ENCODE results near the gene ZNF579. TPM values are rescaled to one million over a fixed set of nuclear protein-coding genes. Genes with fewer than 3 reads are reported as not detected.

The ZNF579 gene
- total and polyA plus RNA-seq, 9 of the 15 experiments (the other 6 are each of a cell fraction or from before 2014, with no cell fraction given) = 0.06 to 15.9 (median 1.6) TPM

- TF ChIP-seq POLR2A (conservative IDR thresholded peaks at IDR 0.05) = no peak
- TF ChIP-seq POU5F1 (IDR thresholded peaks at IDR 0.05; ENCODE audit: borderline replicate concordance, low read depth, low read length, partially characterized antibody) = no peak
- no peak for TF ChIP-seq MAX (CRISPR knock-in tag; IDR thresholded peaks at IDR 0.05)
- TF ChIP-seq, protein P1, sequence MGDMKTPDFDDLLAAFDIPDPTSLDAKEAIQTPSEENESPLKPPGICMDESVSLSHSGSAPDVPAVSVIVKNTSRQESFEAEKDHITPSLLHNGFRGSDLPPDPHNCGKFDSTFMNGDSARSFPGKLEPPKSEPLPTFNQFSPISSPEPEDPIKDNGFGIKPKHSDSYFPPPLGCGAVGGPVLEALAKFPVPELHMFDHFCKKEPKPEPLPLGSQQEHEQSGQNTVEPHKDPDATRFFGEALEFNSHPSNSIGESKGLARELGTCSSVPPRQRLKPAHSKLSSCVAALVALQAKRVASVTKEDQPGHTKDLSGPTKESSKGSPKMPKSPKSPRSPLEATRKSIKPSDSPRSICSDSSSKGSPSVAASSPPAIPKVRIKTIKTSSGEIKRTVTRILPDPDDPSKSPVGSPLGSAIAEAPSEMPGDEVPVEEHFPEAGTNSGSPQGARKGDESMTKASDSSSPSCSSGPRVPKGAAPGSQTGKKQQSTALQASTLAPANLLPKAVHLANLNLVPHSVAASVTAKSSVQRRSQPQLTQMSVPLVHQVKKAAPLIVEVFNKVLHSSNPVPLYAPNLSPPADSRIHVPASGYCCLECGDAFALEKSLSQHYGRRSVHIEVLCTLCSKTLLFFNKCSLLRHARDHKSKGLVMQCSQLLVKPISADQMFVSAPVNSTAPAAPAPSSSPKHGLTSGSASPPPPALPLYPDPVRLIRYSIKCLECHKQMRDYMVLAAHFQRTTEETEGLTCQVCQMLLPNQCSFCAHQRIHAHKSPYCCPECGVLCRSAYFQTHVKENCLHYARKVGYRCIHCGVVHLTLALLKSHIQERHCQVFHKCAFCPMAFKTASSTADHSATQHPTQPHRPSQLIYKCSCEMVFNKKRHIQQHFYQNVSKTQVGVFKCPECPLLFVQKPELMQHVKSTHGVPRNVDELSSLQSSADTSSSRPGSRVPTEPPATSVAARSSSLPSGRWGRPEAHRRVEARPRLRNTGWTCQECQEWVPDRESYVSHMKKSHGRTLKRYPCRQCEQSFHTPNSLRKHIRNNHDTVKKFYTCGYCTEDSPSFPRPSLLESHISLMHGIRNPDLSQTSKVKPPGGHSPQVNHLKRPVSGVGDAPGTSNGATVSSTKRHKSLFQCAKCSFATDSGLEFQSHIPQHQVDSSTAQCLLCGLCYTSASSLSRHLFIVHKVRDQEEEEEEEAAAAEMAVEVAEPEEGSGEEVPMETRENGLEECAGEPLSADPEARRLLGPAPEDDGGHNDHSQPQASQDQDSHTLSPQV (IDR thresholded peaks at IDR 0.05) = no peak
- TF ChIP-seq ELK3 (CRISPR knock-in tag; IDR thresholded peaks at IDR 0.05) = no peak
- TF ChIP-seq ZNF79 (CRISPR knock-in tag; IDR thresholded peaks at IDR 0.05; ENCODE audit: low read depth) = no peak
- TF ChIP-seq GMEB1 (CRISPR knock-in tag; IDR thresholded peaks at IDR 0.05) = no peak
- no peak for TF ChIP-seq ZNF282 (CRISPR knock-in tag; IDR thresholded peaks at IDR 0.05)
- no peak for TF ChIP-seq KAT2B (IDR thresholded peaks at IDR 0.05; ENCODE audit: low read depth, low read length)
- no peak overlapping the region for H3K4me3 ChIP-seq
- no peak overlapping the region for H3K4me2 ChIP-seq (ENCODE audit: insufficient read depth, low read length)
- CTCF ChIA-PET (ENCODE audit: low intra/inter-chr PET ratio) = no interaction called here
- H2AFZ ChIP-seq (ENCODE audit: low read depth, low read length) = no peak overlapping the region
- peaks cover 6 to 8% of the 10 kb centered on the region in 2 experiments for H3K4me1 ChIP-seq (replicated peaks in 1 of 2; ENCODE audit: control insufficient read depth in 2 of 2, insufficient read depth in 2 of 2, low read length in 2 of 2)
- FAIRE-seq (no peak), DNase-seq (ENCODE audit: extremely low read depth in 1 of 4, low spot score in 3 of 4) (no peak), ATAC-seq (no peak)
- in situ Hi-C loops (cut with MboI) (no loop called here), intact Hi-C loops (cut with micrococcal nuclease) (no loop called here)
- 77% methylated on average over 15 of the region's 15 CpGs for WGBS (ENCODE audit: insufficient coverage, low coverage, missing lambda C conversion rate)
- no peaks in the 10 kb centered on the region for H4K20me1 ChIP-seq (replicated peaks; ENCODE audit: control insufficient read depth, insufficient read depth, low read length)
- H3K9me3 ChIP-seq (replicated peaks; ENCODE audit: control insufficient read depth, insufficient read depth, low read depth, low read length) = no peaks in the 10 kb centered on the region
- no peak overlapping the region for H3K9ac ChIP-seq (ENCODE audit: insufficient read depth in 1 of 2, low read depth in 2 of 2, low read length in 2 of 2)
- peaks cover 15% of the 10 kb centered on the region for H3K79me2 ChIP-seq (ENCODE audit: control insufficient read depth, insufficient read depth, low read length)
- H3K27me3 ChIP-seq (ENCODE audit: control insufficient read depth in 2 of 2, insufficient read depth in 2 of 2, low read length in 2 of 2) = no peaks in the 10 kb centered on the region
- no TSS peak for BruUV-seq (replicated peaks)
- peaks cover 32% of the 10 kb centered on the region; the same call in 2 of the 3 replicates for H3K36me3 ChIP-seq (ENCODE audit: control insufficient read depth, insufficient read depth, low read length)
- H3K9me1 ChIP-seq (ENCODE audit: control insufficient read depth, insufficient read depth, low read length) = no peaks in the 10 kb centered on the region
- POLR2A ChIA-PET = interaction anchor here (0.6 to 1.1 kb wide), 4 partner anchors 11 to 27 kb away, joined by 3 read pairs; partner anchors contain the start of gene ZNF784
- H3K27ac ChIP-seq (ENCODE audit: extremely low read depth, low read depth, low read length) = no peak overlapping the region
These were observed 30.8 kb upstream of the ZNF579 start for GRCh38 chr19:55611300-55611982.

Data from K562 (cell line).